ENCODE results near the gene MYH9. TPM values are rescaled to one million over a fixed set of nuclear protein-coding genes. Genes with fewer than 3 reads are reported as not detected.

MYH9 gene
- total RNA-seq, 1 experiment from 2014 or later = 788 TPM

- in situ Hi-C loops (cut with HindIII; ENCODE audit: low pct_unique_long_range_greater_than_20kb, low sequenced_read_pairs) (no loop called here), intact Hi-C loops (cut with micrococcal nuclease; ENCODE audit: unreplicated experiment) (no loop called here)
- CTCF ChIA-PET = no interaction called here
- ATAC-seq (no peak), DNase-seq (ENCODE audit: low read depth, low spot score) (no peak)
- Histone ChIP-seq H3K9me3 (ENCODE audit: control insufficient read depth, insufficient read depth, low read depth, low read length) (no peaks in the 10 kb centered on the region), H3K27ac (ENCODE audit: low read length) (no peak overlapping the region; the same call in 1 of the 2 replicates), H3K4me3 (ENCODE audit: low read depth in 2 of 2, low read length in 2 of 2) (no peak overlapping the region), H3K27me3 (ENCODE audit: control insufficient read depth, insufficient read depth, low read length) (no peaks in the 10 kb centered on the region), H3K36me3 (ENCODE audit: control insufficient read depth, insufficient read depth, low read length) (peaks cover 45% of the 10 kb centered on the region), H3K4me1 (ENCODE audit: control insufficient read depth, insufficient read depth, low read length) (peaks cover 15% of the 10 kb centered on the region)
- TF ChIP-seq CTCF (IDR thresholded peaks at IDR 0.05) = no peak
- TF ChIP-seq POLR2AphosphoS5 (IDR thresholded peaks at IDR 0.05; ENCODE audit: low read depth, low read length) = no peak
- TF ChIP-seq SIN3A (IDR thresholded peaks at IDR 0.05; ENCODE audit: borderline replicate concordance, insufficient read depth, low read depth, low read length) = no peak
- TF ChIP-seq REST (IDR thresholded peaks at IDR 0.05; ENCODE audit: insufficient read depth in 1 of 2, low read depth in 2 of 2, low read length in 1 of 2) = no peak
- TF ChIP-seq TCF7L2 (IDR thresholded peaks at IDR 0.05; ENCODE audit: low read depth, low read length) = no peak
- POLR2A ChIA-PET = interaction anchor here (0.5 kb wide), 1 partner anchor 83 kb away, joined by 5 read pairs; no protein-coding TSS in a partner anchor
- no TSS peak for BruUV-seq (replicated peaks)
Measured at GRCh38 chr22:36298118-36298517, 89.6 kb downstream of the MYH9 start.

GRCh38 chr22:36297568-36297967 is 90.2 kb downstream of the MYH9 start:
- no peaks in the 10 kb centered on the region for H3K27me3 ChIP-seq (ENCODE audit: control insufficient read depth, insufficient read depth, low read length)
- intact Hi-C loops (cut with micrococcal nuclease; ENCODE audit: unreplicated experiment) = no loop called here
- CTCF ChIA-PET = no interaction called here

More at GRCh38 chr22:36297568-36297967, 90.2 kb downstream of the MYH9 start:
- BruUV-seq (replicated peaks) = no TSS peak
- in situ Hi-C loops (cut with HindIII; ENCODE audit: low pct_unique_long_range_greater_than_20kb, low sequenced_read_pairs) = no loop called here
- Histone ChIP-seq H3K36me3 (ENCODE audit: control insufficient read depth, insufficient read depth, low read length) (peaks cover 47% of the 10 kb centered on the region), H3K4me3 (ENCODE audit: low read depth in 2 of 2, low read length in 2 of 2) (no peak overlapping the region), H3K4me1 (ENCODE audit: control insufficient read depth, insufficient read depth, low read length) (peaks cover 10% of the 10 kb centered on the region), H3K9me3 (ENCODE audit: control insufficient read depth, insufficient read depth, low read depth, low read length) (no peaks in the 10 kb centered on the region), H3K27ac (ENCODE audit: low read length) (no peak overlapping the region)
- no peak for DNase-seq (ENCODE audit: low read depth, low spot score)
- POLR2A ChIA-PET = no interaction called here
- ATAC-seq = no peak
- TF ChIP-seq REST (IDR thresholded peaks at IDR 0.05; ENCODE audit: insufficient read depth in 1 of 2, low read depth in 2 of 2, low read length in 1 of 2) (no peak), SIN3A (IDR thresholded peaks at IDR 0.05; ENCODE audit: borderline replicate concordance, insufficient read depth, low read depth, low read length) (no peak)

Data from Panc1 (cell line).